Renal pelvis (tissue), 4 donors: ENCODE results near the gene TRAF3. TPM values are rescaled to one million over a fixed set of nuclear protein-coding genes. Genes with fewer than 3 reads are reported as not detected.
"Not testable (repeated sequence)": the region's sequence is repeated elsewhere in the genome, so short reads cannot be mapped to it uniquely, and the experiment has no call there.

ENCODE experiments used
- DNase-seq: peaks from one replicate; pipeline ENCODE4 v3.0.0-alpha.2; 2013
- polyA plus RNA-seq, 3 donors: library from polyadenylated mRNA; unstranded; fragments of 120-200 nt; gene quantifications; one replicate each; pipeline ENCODE4 v1.2.1, GENCODE V29; 2013; ENCODE audit not compliant: insufficient read length in 3 of 3

TRAF3 gene
- polyA plus RNA-seq, 3 donors = 15.9 to 18.0 (median 16.6) TPM

DNA sequence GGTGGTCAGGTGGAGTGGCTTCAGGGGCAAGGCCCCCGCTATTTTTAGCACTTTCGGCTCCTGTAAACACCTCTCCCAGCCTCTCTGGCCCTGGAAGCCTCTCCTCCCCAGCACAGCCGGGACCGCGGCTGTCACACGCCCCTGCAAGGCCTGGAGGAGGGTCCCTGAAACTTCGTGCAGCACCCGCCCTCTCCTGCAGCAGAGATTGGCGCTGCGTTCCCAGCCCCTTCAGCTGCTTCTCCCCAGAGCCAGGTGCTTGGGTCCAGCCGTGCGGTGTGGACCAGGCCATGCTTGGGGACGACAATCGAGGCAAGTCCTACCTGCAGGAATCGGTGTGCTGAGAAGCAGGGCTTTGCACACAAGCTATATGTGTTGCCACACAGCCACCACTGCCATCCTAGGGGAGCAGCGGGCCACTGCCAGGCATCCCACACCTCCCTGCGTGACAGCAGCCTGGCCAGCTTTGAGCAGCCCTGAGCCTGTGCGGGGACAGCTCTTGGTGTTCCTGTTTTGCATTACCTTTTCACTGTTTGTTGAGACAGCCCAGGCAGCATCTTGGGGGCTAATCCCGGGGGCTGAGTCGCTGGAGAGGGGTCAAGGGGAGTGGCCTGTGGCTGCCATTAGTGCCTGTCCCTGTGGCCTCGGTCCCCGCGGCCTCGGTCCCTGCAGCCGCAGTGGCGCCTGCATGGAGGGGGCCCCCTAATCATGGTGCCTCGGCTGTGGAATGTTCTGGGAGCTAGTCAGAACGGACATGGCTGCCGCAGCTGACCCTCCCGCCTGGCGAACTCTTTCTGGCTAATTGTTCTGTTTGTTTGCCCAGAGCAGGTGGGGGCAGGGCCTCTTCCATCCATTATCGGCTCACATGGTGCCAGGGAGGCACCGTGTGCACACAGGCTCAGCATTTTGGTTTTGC, 27.6 kb upstream of the TRAF3 start:
- no peak for DNase-seq

- no peak for DNase-seq
Observed at GRCh38 chr14:102750376-102750775, 26.9 kb upstream of the TRAF3 start.

DNA sequence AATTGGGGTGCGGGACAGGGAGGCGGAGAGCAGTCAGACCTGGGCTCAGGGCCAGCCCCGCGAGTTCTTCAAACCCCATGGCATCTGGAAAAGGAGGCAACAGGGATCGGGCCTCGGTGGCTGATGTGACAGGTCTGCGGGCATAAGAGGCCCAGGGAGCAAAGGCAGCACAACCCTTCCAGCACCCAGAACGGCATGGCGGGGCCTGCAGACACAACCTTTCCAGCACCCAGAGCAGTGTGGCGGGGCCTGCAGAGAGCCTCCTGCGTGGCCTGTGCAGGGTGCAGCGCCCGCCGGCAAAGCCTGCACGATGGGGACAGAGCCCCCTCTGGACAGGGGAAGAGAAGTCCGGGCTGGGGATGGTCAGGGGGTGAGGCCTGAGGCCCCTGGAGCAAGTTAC, 26.2 kb upstream of the TRAF3 start:
- no peak for DNase-seq

DNA sequence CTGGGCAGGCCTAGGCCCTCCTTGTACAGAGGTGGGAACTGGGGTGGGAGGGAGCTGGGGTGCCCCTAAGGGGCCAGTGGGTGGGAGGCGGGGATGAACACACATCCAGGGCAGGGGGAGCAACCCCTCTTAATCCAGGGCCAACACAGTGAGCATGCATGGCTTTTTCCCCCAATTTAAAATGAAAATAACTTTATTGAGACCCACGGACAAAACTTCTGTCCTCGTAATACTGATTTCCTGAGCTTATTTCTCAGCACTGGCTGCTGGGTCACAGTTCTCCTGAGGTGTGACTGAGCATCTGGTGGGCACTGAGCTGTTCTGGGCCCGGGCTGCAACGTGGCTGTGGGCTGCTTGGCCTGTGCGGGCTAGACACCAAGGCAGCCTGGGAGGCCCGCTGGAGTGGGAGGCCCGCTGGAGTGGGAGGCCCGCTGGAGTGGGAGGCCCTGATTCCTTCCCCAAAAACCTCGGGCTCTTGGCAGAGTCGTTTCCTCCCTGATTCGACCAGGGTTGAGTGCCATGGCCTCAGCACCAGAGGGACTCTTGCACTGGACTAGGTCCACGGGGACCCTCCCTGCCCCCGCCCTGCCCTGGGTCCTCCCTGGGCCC, 24.9 kb upstream of the TRAF3 start:
- no peak for DNase-seq

DNA sequence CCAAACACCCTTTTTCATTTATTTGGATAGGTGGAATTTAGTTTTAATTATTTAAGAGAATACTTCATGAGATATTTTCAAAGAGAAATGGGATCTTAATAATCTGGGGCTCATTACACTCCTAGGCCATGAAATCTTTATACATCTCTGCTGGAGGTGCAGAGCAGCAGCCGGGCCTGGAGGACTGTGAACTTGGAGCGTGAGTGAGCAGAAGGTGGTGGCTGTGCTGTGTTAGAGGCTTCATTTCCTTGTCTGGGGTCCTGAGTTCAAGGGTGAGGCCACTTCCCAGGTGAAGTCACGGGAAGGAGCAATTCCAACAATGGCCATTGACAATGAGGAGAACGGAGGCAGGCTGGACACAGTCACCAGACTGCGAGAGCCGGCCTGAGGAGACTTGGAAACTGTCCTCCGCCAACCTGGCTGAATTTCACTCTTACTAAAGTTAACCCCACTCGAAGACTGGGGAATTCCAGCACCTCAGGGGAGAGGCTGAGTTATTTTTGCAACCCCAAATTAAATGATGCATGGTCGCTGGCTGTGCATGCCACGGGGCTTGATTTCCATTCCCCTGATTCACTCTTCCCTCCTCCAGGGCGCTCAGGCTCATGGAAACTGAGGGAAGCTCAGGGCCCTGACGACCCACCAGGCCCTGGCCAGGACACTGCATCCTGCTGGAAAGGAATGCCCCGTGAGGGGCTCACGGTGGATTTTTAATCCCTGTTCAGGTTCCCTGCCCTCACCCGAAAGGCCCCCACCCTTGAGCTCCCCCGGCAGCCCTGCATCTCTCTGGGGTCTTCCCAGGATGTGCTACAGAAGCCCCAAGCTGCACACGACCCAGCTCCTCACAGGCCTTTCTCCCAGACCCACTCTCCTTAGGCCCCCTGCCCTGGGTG, 22.6 kb upstream of the TRAF3 start:
- no peak for DNase-seq

GRCh38 chr14:102757646-102758045, 19.6 kb upstream of the TRAF3 start:
- no peak for DNase-seq

DNA sequence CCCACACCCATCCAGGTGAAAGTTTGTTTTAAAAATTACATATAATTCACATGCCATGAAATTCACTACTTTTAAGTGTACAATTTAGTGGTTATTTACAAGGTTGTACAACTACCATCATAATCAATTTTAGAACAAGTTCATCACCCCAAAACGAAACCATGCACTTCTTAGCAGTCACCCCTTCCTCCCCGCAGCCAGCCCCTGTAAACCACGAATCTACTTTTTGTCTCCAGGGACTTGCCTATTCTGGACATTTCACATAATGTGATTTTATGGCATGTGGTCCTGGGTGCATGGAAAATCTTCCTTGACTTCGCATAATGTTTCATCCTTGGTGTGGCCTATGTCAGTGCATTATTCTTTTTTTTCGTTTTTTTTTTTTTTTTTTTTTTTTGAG, 19.2 kb upstream of the TRAF3 start:
- DNase-seq = no peak

GRCh38 chr14:102759456-102760187, 17.6 kb upstream of the TRAF3 start:
- no peak for DNase-seq

DNA sequence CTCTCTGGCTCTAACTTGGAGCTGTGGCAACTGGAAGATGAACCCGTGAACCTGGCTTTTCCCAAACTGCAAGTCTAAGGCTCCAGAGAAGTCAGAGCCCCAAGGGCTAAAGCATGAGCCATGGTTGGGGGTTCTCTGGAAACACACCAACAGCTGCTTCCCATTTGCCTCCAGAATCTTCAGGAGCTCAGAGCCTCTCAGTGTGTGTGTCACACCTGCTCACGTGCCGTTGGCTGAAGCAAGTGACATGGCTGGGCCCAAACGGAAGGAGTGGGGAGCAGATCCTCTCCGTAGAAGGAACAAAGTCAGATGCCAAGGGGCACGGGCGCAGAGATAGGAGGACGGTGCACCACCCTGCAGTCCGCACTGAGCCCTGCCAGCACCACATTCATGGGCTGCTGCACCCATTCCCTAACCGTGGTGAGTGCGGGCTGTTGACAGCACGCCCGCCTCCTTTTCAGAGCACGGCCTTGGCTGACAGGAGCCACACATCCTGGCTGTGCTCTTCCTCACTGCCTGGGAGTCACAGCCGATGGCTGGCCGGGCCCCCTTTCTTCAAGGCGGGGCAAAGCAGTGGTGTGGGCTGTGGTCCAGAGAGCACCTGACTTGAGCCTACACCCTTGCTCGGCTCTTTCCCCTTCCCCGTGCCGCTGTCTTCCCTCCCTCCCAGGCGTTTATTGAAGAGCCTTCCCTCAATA, 16.6 kb upstream of the TRAF3 start:
- DNase-seq = no peak

GRCh38 chr14:102761206-102761605, 16.0 kb upstream of the TRAF3 start:
- DNase-seq = no peak

DNA sequence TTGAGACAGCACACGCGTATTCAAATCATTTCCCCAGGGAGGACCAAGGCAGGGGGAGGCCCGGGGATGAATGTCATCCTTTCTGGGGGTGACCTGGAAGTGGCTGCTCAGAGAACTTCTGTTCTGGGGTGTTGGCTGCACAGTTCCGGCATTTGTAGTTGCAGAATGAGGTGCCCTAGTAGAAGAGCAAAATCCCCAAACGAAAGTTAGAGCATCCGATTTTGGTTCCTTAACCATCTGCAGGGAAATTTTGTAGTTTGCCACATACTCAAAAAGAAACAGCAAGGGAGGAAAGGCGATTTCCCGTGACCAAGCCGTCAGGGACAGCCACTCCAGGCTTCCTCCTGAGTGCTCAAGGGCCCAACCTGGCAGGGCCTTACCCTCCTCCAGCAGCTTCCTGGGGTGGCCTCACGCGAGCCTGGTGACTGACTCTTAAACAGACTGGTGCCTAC, 13.0 kb upstream of the TRAF3 start:
- DNase-seq = no peak

DNA sequence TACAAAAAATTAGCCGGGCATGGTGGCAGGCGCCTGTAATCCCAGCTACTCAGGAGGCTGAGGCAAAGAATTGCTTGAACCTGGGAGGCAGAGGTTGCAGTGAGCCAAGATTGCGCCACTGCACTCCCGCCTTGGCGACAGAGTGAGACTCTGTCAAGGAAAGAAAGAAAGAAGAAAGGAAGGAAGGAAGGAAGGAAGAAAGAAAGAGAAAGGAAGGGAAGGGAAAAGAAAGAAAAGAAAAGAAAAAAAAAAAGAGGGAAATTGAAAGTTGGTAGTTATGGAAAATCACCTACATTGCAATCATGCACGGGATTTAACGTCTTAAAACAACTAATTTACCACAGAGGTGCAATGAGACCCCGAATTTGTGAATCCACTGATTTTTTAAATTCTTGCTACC, 11.5 kb upstream of the TRAF3 start:
- DNase-seq = not testable (repeated sequence)

DNA sequence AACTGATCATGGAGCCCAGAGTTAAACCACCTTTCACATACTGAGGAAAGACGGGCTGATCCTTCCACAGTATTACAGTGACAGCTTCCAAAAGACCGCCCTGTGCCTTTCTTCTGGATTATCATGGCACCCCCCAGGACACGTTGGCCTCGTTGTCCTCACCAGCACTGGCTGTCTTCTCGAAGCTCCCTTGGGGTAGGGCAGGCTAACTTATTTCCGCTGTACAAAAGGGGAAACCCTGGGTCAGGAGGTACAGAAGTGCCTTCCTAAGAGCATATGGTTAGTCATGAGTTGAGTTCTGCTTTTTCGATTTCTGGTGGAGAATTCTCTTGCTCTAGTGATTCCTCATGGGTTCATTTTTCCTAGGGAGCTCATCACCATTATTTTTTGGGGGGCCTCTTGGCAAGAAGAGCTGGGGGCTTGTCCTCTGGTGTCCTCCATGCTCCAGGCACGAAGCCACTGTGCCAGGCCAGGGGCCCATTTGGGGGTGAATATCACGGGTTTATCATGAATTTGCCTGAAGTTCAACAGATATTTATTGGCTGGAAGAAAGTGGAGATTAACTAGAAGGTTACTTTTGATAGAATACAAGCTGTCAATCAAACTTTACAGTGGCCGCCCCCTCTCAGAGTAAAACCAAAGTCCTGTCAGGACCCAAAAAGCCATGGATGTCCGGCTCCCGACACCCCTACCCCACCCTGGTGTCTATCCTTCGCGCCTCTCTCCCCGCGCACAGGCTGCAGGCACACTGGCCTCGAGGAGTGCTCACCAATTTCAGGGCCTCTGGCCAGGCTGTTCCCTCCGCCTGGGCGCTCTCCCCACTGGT, 8.8 kb upstream of the TRAF3 start:
- no peak for DNase-seq

DNA sequence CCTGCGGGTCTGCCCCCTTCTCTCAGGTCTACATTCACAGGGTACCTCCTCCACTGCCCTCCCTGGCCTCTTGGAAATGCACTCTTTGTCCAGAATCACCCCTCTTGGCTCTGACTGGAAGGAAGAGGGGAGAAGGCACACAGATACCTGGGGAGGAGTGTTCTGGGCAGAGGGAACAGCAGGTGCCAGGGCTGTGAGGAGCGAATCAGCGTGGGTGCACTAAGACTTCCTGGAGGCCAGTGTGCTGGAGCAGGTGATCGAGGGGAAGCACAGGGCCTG, 8.3 kb upstream of the TRAF3 start:
- DNase-seq = no peak

GRCh38 chr14:102770147-102771123, 6.8 kb upstream of the TRAF3 start:
- no peak for DNase-seq

- no peak for DNase-seq
Observed at GRCh38 chr14:102771144-102771543, 6.1 kb upstream of the TRAF3 start.

DNA sequence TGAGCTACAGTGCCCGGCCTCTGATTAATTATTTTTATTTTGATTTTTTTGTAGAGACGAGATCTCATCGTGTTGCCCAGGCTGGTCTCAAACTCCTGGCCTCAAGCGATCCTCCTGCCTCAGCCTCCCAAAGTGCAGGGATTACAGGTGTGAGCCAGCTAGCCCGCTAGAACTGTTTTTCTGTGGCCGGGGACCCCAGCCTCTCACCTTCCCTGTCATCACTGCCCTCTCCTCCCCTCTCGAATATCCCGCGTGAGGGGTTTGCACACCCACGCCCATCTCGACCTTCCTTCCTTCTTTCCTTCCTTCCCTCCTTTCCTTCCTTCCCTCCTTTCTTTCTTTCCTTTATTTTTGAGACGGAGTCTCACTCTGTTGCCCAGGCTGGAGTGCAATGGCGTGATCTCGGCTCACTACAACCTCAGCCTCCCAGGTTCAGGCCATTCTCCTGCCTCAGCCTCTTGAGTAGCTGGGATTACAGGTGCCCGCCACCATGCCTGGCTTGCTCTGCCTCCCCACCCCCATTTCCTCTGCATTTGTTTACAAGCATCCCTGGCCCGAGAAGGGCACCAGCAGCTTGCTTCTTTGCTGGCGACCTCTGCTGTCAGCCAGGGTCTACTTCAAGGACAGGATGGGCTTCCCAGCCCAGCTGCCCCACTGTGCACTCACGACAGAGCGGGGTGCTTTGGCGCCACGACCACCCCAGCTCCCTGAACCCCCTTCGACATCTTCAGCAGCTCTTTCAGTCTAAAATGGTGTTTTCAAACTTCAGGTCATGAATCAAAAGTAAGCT, 4.3 kb upstream of the TRAF3 start:
- no peak for DNase-seq
